WTC11 (cell line): ENCODE data around the gene COL26A1. TPM values are rescaled to one million over a fixed set of nuclear protein-coding genes. Genes with fewer than 3 reads are reported as not detected.
"Not testable (repeated sequence)": the region's sequence is repeated elsewhere in the genome, so short reads cannot be mapped to it uniquely, and the experiment has no call there.

Experiments used
- ATAC-seq: fragments of 200-7000 bp; cut with Tn5 transposase; 2 replicates; pipeline ENCODE4 v1.10.0; 2021; ENCODE audit warnings: mild to moderate bottlenecking, moderate library complexity
- CTCF ChIA-PET: fragments of 300-600 bp; sonication (Branson Sonifier 250); formaldehyde crosslinking; loops from one replicate; lab custom pipeline; 2021; ENCODE audit warnings: antibody characterized with exemption; lab: Charles Lee
- POLR2A ChIA-PET: fragments of 350-600 bp; sonication (Branson Sonifier 250); formaldehyde crosslinking; loops from one replicate; lab custom pipeline; 2021; ENCODE audit warnings: antibody characterized with exemption; lab: Charles Lee
- DNase-seq: peaks from one replicate; pipeline ENCODE4 v3.0.0; 2021; ENCODE audit warnings: low spot score
- H3K27ac Mint-ChIP-seq: 2 replicates; pipeline ENCODE4 v1.8.0; 2021; ENCODE audit warnings: mixed read lengths
- H3K27me3 Mint-ChIP-seq: 2 replicates; pipeline ENCODE4 v1.8.0; 2021; ENCODE audit warnings: low read depth, mild to moderate bottlenecking, moderate library complexity, mixed read lengths
- H3K36me3 Mint-ChIP-seq: 2 replicates; pipeline ENCODE4 v1.8.0; 2021; ENCODE audit warnings: mixed read lengths
- H3K4me1 Mint-ChIP-seq: 2 replicates; pipeline ENCODE4 v1.8.0; 2022; ENCODE audit warnings: mixed read lengths
- H3K4me3 Mint-ChIP-seq: 2 replicates; pipeline ENCODE4 v1.8.0; 2021; ENCODE audit warnings: mild to moderate bottlenecking, moderate library complexity, mixed read lengths
- H3K9me3 Mint-ChIP-seq: 2 replicates; pipeline ENCODE4 v1.8.0; 2021; ENCODE audit warnings: mixed read lengths
- ATF1 ChIP-seq: sonication (generic); formaldehyde crosslinking; IDR thresholded peaks from 2 replicates; pipeline ENCODE4 v1.8.1; 2023; ENCODE audit warnings: mild to moderate bottlenecking, moderate library complexity, missing genetic modification reagents
- FOXP1 ChIP-seq: sonication (generic); formaldehyde crosslinking; IDR thresholded peaks from 2 replicates; pipeline ENCODE4 v1.8.0; 2022; ENCODE audit warnings: missing genetic modification reagents, mild to moderate bottlenecking, moderate library complexity, borderline replicate concordance
- GTF2I ChIP-seq: fragments of 250-450 bp; sonication (Bioruptor Pico); conservative IDR thresholded peaks from 2 replicates; pipeline ENCODE4 v1.4.0; 2021; ENCODE audit warnings: mild to moderate bottlenecking
- JAZF1 ChIP-seq: fragments of 250-450 bp; sonication (Bioruptor Pico); IDR thresholded peaks from 2 replicates; pipeline ENCODE4 v1.9.0; 2021; ENCODE audit warnings: moderate library complexity, mild to moderate bottlenecking, inconsistent platforms
- KAT7 ChIP-seq: sonication (generic); formaldehyde crosslinking; IDR thresholded peaks from 2 replicates; pipeline ENCODE4 v1.8.1; 2023; ENCODE audit warnings: missing genetic modification reagents, mild to moderate bottlenecking, borderline replicate concordance
- MXD4 ChIP-seq: fragments of 250-450 bp; sonication (Bioruptor Pico); IDR thresholded peaks from 2 replicates; pipeline ENCODE4 v1.8.0; 2021; ENCODE audit warnings: mild to moderate bottlenecking, moderate library complexity, borderline replicate concordance
- NR1H2 ChIP-seq: sonication (generic); formaldehyde crosslinking; IDR thresholded peaks from 2 replicates; pipeline ENCODE4 v1.9.0; 2021; ENCODE audit warnings: mild to moderate bottlenecking, moderate library complexity, missing genetic modification reagents
- NR2C2 ChIP-seq: sonication (generic); formaldehyde crosslinking; IDR thresholded peaks from 2 replicates; pipeline ENCODE4 v1.8.0; 2022; ENCODE audit warnings: mild to moderate bottlenecking, missing genetic modification reagents
- NR3C1 ChIP-seq: sonication (generic); formaldehyde crosslinking; conservative IDR thresholded peaks from 2 replicates; pipeline ENCODE4 v1.8.1; 2023; ENCODE audit warnings: low read depth, mild to moderate bottlenecking, missing genetic modification reagents
- OVOL2 ChIP-seq: fragments of 250-450 bp; sonication (Bioruptor Pico); IDR thresholded peaks from 2 replicates; pipeline ENCODE4 v1.9.0; 2021; ENCODE audit warnings: mild to moderate bottlenecking, borderline replicate concordance
- TEAD1 ChIP-seq: sonication (generic); formaldehyde crosslinking; IDR thresholded peaks from 2 replicates; pipeline ENCODE4 v1.8.0; 2022; ENCODE audit warnings: mild to moderate bottlenecking, missing genetic modification reagents
- TP53 ChIP-seq: sonication (generic); formaldehyde crosslinking; IDR thresholded peaks from 2 replicates; pipeline ENCODE4 v1.8.1; 2023; ENCODE audit warnings: mild to moderate bottlenecking, missing genetic modification reagents
- ZNF121 ChIP-seq: sonication (generic); formaldehyde crosslinking; IDR thresholded peaks from 2 replicates; pipeline ENCODE4 v1.8.0; 2023; ENCODE audit warnings: missing genetic modification reagents
- ZNF396 ChIP-seq: fragments of 250-450 bp; sonication (Bioruptor Pico); IDR thresholded peaks from 2 replicates; pipeline ENCODE4 v1.8.0; 2021; ENCODE audit warnings: mild to moderate bottlenecking, moderate library complexity, borderline replicate concordance
- total RNA-seq: library from RNA; stranded (reverse); gene quantifications from 3 replicates; pipeline ENCODE4 v1.2.3, GENCODE V29; 2021
- TF ChIP-seq, protein P1 (sequence below): fragments of 200-600 bp; IDR thresholded peaks from 2 replicates; pipeline ENCODE4 v1.8.0; 2022; ENCODE audit warnings: antibody characterized with exemption
- TF ChIP-seq, protein P2 (sequence below): sonication (generic); formaldehyde crosslinking; IDR thresholded peaks from 2 replicates; pipeline ENCODE4 v1.8.1; 2023; ENCODE audit warnings: mild to moderate bottlenecking, moderate library complexity, missing genetic modification reagents
- TF ChIP-seq, protein P3 (sequence below): sonication (generic); formaldehyde crosslinking; IDR thresholded peaks from 2 replicates; pipeline ENCODE4 v1.8.1; 2023; ENCODE audit warnings: mild to moderate bottlenecking, missing genetic modification reagents
- TF ChIP-seq, protein P4 (sequence below): sonication (generic); formaldehyde crosslinking; IDR thresholded peaks from 2 replicates; pipeline ENCODE4 v1.8.1; 2022; ENCODE audit warnings: mild to moderate bottlenecking, moderate library complexity, missing genetic modification reagents

COL26A1 gene
- total RNA-seq, 1 experiment from 2014 or later: 64.4 TPM

DNA sequence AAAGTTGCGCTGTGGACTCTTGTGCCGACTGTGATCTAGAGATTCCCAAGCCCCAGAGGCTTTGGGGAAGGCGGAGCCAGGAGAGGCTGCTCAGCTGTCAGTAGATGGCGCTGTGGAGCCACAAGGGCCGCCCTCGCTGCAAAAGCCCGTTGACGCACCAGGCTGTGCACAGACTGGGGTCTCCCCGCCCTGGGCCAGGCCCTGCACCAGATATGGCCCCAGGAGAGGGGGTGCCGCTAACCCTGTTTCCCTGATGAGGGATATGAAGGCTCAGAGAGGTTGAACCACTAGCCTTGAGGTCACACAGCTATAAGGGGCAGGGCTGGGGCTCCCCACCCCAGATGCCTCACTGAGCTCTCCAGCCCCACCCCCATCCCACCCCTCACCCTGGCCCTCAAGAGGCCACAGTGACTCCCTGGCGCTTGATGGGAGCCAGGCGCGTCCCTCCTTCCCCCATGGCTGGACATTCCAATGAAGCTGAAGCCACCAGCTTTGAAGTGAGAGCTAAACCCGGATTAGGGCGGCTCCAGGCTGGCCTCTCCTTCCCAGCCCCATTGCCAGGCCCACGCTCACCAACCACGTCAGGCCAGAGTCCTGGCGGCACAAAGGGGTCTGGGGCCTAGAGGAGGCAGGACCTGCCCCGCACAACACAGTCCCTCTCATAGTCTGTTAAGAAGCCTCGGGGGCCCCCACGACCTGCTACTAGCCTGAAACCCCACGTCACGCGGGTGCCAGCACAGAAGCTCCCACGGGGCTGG, 240.0 kb downstream of the COL26A1 start:
- Mint-ChIP-seq H3K4me1 (no peaks in the 10 kb centered on the region), H3K4me3 (no peak overlapping the region), H3K27me3 (peaks cover 2% of the 10 kb centered on the region; the same call in 1 of the 2 replicates), H3K36me3 (no peaks in the 10 kb centered on the region), H3K9me3 (peaks cover 4% of the 10 kb centered on the region; the same call in 1 of the 2 replicates), H3K27ac (0 out of 2 replicates have a peak overlapping the region, but pooled peaks have one; percentile 41)
- POLR2A ChIA-PET: interaction anchor here (1.4 kb wide), 1 partner anchor 22 kb away, joined by 4 read pairs; no protein-coding TSS in a partner anchor
- CTCF ChIA-PET: interaction anchor here (0.5 to 2.9 kb wide), 41 partner anchors 11 to 1152 kb away, joined by 3 to 19 read pairs (median 5); no protein-coding TSS in a partner anchor
- TF ChIP-seq FOXP1 (peak; percentile 29; the same call in 1 of the 2 replicates), GTF2I (CRISPR knock-in tag) (no peak), ZNF121 (peak; percentile 64; the same call in 1 of the 2 replicates)
- TF ChIP-seq, protein P1, sequence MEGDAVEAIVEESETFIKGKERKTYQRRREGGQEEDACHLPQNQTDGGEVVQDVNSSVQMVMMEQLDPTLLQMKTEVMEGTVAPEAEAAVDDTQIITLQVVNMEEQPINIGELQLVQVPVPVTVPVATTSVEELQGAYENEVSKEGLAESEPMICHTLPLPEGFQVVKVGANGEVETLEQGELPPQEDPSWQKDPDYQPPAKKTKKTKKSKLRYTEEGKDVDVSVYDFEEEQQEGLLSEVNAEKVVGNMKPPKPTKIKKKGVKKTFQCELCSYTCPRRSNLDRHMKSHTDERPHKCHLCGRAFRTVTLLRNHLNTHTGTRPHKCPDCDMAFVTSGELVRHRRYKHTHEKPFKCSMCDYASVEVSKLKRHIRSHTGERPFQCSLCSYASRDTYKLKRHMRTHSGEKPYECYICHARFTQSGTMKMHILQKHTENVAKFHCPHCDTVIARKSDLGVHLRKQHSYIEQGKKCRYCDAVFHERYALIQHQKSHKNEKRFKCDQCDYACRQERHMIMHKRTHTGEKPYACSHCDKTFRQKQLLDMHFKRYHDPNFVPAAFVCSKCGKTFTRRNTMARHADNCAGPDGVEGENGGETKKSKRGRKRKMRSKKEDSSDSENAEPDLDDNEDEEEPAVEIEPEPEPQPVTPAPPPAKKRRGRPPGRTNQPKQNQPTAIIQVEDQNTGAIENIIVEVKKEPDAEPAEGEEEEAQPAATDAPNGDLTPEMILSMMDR: peak; percentile 82; the same call in 1 of the 2 replicates
- TF ChIP-seq, protein P2, sequence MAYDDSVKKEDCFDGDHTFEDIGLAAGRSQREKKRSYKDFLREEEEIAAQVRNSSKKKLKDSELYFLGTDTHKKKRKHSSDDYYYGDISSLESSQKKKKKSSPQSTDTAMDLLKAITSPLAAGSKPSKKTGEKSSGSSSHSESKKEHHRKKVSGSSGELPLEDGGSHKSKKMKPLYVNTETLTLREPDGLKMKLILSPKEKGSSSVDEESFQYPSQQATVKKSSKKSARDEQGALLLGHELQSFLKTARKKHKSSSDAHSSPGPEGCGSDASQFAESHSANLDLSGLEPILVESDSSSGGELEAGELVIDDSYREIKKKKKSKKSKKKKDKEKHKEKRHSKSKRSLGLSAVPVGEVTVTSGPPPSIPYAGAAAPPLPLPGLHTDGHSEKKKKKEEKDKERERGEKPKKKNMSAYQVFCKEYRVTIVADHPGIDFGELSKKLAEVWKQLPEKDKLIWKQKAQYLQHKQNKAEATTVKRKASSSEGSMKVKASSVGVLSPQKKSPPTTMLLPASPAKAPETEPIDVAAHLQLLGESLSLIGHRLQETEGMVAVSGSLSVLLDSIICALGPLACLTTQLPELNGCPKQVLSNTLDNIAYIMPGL (CRISPR knock-in tag): no peak
- DNase-seq (peak; percentile 95), ATAC-seq (peak; percentile 94)

DNA sequence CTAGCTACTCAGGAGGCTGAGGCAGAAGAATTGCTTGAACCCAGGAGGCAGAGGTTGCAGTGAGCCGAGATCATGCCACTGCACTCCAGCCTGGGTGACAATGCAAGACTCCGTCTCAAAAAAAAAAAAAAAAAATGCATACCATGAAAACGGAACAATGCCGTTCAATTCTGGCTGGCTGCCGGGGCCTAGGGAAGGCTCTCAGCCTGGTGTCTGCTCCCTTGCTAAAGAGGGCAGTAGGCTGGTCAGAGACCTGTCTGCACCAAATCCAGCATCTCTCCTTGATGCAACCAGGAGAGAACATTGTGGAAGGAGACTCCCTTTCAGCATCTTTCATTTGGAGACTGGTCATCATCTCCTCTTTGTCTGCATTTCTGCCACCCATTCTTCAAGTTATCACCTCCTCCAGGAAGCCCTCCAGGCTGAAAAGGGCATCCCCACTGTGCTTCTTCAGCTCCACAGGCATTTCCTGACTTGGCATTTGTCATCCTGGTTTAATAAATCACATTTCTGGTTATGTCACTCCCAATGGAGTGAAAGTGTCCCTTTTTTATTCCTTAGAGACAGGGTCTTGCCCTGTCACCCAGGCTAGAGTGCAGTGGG, 241.8 kb downstream of the COL26A1 start:
- peaks cover 8% of the 10 kb centered on the region for H3K4me1 Mint-ChIP-seq
- ChIA-PET CTCF (interaction anchor here (0.6 to 2.9 kb wide), 6 partner anchors 9 to 200 kb away, joined by 3 to 14 read pairs (median 5); no protein-coding TSS in a partner anchor), POLR2A (interaction anchor here (0.6 kb wide), 1 partner anchor 88 kb away, joined by 3 read pairs; no protein-coding TSS in a partner anchor)
- H3K4me3 Mint-ChIP-seq: no peak overlapping the region
- H3K36me3 Mint-ChIP-seq: no peaks in the 10 kb centered on the region
- ATAC-seq (no peak), DNase-seq (no peak)
- H3K27me3 Mint-ChIP-seq: peaks cover 2% of the 10 kb centered on the region; the same call in 1 of the 2 replicates
- peaks cover 4% of the 10 kb centered on the region; the same call in 1 of the 2 replicates for H3K9me3 Mint-ChIP-seq
- TF ChIP-seq ATF1 (no peak), JAZF1 (no peak), NR3C1 (CRISPR knock-in tag) (no peak)
- H3K27ac Mint-ChIP-seq: no peak overlapping the region

DNA sequence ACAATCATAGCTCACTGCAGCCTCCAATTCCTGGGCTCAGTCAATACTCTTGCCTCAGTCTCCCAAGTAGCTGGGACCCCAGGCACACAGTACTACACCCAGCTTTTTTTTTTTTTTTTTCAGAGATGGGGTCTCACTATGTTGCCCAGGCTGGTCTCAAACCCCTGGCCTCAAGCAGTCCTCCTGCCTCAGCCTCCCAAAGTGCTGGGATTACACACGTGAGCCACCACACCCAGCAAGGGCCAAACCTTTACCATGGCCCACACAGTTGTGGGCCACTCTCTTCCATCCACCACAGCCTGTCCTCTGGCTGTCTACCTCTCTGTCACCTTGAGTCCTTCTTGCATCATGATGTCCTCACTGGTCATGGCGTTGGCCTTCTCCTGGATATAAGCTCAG, 242.3 kb downstream of the COL26A1 start:
- H3K4me1 Mint-ChIP-seq: peaks cover 11% of the 10 kb centered on the region
- not testable (repeated sequence) for H3K4me3 Mint-ChIP-seq, H3K27ac Mint-ChIP-seq

DNA sequence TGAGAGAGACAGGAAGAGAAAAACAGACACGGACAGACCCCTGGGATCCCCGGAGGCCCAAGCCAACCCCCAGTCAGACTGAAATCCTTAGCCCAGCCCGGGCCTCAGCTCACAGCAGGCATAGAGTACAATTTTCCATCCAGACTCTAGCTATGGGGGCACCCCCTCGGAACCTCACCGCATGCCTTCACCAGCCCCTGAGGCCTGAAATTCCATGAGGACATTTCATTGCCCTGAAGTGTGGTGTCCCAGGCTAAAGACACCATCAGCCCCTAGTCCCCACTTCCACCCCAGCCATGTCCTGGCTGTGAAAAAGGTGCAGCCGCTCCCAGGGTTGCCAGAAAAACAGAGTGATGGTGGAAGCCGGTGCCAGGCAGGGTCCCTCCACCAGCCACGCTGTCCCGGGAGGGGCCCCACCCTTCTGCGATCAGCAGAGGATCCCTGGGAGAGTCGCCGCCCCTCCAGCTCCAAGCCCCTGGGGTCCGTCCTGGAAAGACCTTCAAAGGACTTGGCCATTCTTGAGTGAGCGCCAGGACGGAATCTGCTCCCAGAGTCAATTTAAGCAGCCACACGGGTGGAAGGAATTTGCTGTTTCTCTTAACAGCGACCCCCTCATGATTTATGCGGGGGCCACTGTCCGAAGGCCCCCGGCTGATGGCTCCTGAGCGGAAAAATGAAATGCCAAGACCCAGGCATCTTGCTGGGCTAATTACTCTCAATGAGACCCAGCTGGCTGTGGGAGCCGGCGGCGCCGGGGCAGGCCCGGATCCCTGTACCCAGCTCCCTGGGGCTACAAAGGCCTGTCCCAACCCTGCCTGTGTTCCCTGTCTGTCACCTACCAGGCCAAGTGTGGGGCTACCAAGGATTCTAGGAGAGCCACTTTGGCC, 243.2 kb downstream of the COL26A1 start:
- Mint-ChIP-seq H3K9me3 (peaks cover 4% of the 10 kb centered on the region; the same call in 1 of the 2 replicates), H3K27me3 (peaks cover 2% of the 10 kb centered on the region; the same call in 1 of the 2 replicates), H3K27ac (no peak overlapping the region), H3K4me1 (peaks cover 13% of the 10 kb centered on the region), H3K36me3 (no peaks in the 10 kb centered on the region), H3K4me3 (no peak overlapping the region)
- TF ChIP-seq, protein P3, sequence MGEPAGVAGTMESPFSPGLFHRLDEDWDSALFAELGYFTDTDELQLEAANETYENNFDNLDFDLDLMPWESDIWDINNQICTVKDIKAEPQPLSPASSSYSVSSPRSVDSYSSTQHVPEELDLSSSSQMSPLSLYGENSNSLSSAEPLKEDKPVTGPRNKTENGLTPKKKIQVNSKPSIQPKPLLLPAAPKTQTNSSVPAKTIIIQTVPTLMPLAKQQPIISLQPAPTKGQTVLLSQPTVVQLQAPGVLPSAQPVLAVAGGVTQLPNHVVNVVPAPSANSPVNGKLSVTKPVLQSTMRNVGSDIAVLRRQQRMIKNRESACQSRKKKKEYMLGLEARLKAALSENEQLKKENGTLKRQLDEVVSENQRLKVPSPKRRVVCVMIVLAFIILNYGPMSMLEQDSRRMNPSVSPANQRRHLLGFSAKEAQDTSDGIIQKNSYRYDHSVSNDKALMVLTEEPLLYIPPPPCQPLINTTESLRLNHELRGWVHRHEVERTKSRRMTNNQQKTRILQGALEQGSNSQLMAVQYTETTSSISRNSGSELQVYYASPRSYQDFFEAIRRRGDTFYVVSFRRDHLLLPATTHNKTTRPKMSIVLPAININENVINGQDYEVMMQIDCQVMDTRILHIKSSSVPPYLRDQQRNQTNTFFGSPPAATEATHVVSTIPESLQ (CRISPR knock-in tag): no peak
- TF ChIP-seq ZNF396 (CRISPR knock-in tag) (no peak), TEAD1 (CRISPR knock-in tag) (no peak), KAT7 (CRISPR knock-in tag) (no peak), NR1H2 (CRISPR knock-in tag) (no peak), OVOL2 (no peak), MXD4 (CRISPR knock-in tag) (no peak), NR2C2 (CRISPR knock-in tag) (no peak), TP53 (CRISPR knock-in tag) (no peak)
- TF ChIP-seq, protein P4, sequence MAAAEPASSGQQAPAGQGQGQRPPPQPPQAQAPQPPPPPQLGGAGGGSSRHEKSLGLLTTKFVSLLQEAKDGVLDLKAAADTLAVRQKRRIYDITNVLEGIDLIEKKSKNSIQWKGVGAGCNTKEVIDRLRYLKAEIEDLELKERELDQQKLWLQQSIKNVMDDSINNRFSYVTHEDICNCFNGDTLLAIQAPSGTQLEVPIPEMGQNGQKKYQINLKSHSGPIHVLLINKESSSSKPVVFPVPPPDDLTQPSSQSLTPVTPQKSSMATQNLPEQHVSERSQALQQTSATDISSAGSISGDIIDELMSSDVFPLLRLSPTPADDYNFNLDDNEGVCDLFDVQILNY (CRISPR knock-in tag): no peak
- CTCF ChIA-PET: interaction anchor here (0.5 to 2.8 kb wide), 3 partner anchors 19 to 199 kb away, joined by 3 to 12 read pairs (median 3); no protein-coding TSS in a partner anchor
- POLR2A ChIA-PET: interaction anchor here (0.5 kb wide), 1 partner anchor 133 kb away, joined by 4 read pairs; no protein-coding TSS in a partner anchor
- ATAC-seq (no peak), DNase-seq (no peak)

More for the DNA sequence above, 242.3 kb downstream of the COL26A1 start:
- ATAC-seq, H3K36me3 Mint-ChIP-seq, H3K9me3 Mint-ChIP-seq, H3K27me3 Mint-ChIP-seq, DNase-seq: not testable (repeated sequence)
- CTCF ChIA-PET: interaction anchor here (0.6 to 2.8 kb wide), 3 partner anchors 11 to 46 kb away, joined by 4 to 12 read pairs (median 4); no protein-coding TSS in a partner anchor
- peak; percentile 87 for TF ChIP-seq ZNF121
- POLR2A ChIA-PET: interaction anchor here (0.6 kb wide), 1 partner anchor 87 kb away, joined by 3 read pairs; no protein-coding TSS in a partner anchor
